ENCODE data around the gene MAPKBP1.

- no peak for TF ChIP-seq POLR2A (IDR thresholded peaks at IDR 0.05)
- TF ChIP-seq, protein P1, sequence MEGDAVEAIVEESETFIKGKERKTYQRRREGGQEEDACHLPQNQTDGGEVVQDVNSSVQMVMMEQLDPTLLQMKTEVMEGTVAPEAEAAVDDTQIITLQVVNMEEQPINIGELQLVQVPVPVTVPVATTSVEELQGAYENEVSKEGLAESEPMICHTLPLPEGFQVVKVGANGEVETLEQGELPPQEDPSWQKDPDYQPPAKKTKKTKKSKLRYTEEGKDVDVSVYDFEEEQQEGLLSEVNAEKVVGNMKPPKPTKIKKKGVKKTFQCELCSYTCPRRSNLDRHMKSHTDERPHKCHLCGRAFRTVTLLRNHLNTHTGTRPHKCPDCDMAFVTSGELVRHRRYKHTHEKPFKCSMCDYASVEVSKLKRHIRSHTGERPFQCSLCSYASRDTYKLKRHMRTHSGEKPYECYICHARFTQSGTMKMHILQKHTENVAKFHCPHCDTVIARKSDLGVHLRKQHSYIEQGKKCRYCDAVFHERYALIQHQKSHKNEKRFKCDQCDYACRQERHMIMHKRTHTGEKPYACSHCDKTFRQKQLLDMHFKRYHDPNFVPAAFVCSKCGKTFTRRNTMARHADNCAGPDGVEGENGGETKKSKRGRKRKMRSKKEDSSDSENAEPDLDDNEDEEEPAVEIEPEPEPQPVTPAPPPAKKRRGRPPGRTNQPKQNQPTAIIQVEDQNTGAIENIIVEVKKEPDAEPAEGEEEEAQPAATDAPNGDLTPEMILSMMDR (IDR thresholded peaks at IDR 0.05): no peak
These were observed 67.9 kb downstream of the MAPKBP1 start for GRCh38 chr15:41842229-41842628.
